ENCODE results near the gene ERBB4. TPM values are rescaled to one million over a fixed set of nuclear protein-coding genes. Genes with fewer than 3 reads are reported as not detected.

ERBB4 gene
- total RNA-seq, 6 donors from 2014 or later, result 3.3 to 24.2 (median 11.7) TPM

GRCh38 chr2:212327171-212327809 is 211.3 kb downstream of the ERBB4 start:
- WGBS, 2 donors, result 61 to 68% methylated on average over 4 of the region's 4 CpGs
- Histone ChIP-seq H3K27me3 (no peaks in the 10 kb centered on the region), H3K27ac (no peak overlapping the region), H3K36me3 (no peaks in the 10 kb centered on the region), H3K4me3 (no peak overlapping the region), H3K4me1 (no peaks in the 10 kb centered on the region), H3K9me3 (no peaks in the 10 kb centered on the region)
- DNase-seq, result no peak
- TF ChIP-seq POLR2A (IDR thresholded peaks at IDR 0.05) (no peak), EP300 (IDR thresholded peaks at IDR 0.05) (no peak), POLR2AphosphoS5 (IDR thresholded peaks at IDR 0.05) (no peak)
- TF ChIP-seq, protein P1, sequence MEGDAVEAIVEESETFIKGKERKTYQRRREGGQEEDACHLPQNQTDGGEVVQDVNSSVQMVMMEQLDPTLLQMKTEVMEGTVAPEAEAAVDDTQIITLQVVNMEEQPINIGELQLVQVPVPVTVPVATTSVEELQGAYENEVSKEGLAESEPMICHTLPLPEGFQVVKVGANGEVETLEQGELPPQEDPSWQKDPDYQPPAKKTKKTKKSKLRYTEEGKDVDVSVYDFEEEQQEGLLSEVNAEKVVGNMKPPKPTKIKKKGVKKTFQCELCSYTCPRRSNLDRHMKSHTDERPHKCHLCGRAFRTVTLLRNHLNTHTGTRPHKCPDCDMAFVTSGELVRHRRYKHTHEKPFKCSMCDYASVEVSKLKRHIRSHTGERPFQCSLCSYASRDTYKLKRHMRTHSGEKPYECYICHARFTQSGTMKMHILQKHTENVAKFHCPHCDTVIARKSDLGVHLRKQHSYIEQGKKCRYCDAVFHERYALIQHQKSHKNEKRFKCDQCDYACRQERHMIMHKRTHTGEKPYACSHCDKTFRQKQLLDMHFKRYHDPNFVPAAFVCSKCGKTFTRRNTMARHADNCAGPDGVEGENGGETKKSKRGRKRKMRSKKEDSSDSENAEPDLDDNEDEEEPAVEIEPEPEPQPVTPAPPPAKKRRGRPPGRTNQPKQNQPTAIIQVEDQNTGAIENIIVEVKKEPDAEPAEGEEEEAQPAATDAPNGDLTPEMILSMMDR (IDR thresholded peaks at IDR 0.05), result no peak
- ATAC-seq (ENCODE audit: low FRiP score in 2 of 2), result no peak

- Histone ChIP-seq H3K27me3 (no peaks in the 10 kb centered on the region), H3K4me3 (no peak overlapping the region), H3K9me3 (no peaks in the 10 kb centered on the region), H3K4me1 (no peaks in the 10 kb centered on the region), H3K36me3 (no peaks in the 10 kb centered on the region), H3K27ac (no peak overlapping the region)
- WGBS, 2 donors, result 86% methylated on average over 2 of the region's 2 CpGs
- TF ChIP-seq POLR2A (IDR thresholded peaks at IDR 0.05), result no peak
- DNase-seq, result no peak
- no peak for ATAC-seq (ENCODE audit: low FRiP score in 2 of 2)
Observed at GRCh38 chr2:212318636-212319035, 220.0 kb downstream of the ERBB4 start.

DNA sequence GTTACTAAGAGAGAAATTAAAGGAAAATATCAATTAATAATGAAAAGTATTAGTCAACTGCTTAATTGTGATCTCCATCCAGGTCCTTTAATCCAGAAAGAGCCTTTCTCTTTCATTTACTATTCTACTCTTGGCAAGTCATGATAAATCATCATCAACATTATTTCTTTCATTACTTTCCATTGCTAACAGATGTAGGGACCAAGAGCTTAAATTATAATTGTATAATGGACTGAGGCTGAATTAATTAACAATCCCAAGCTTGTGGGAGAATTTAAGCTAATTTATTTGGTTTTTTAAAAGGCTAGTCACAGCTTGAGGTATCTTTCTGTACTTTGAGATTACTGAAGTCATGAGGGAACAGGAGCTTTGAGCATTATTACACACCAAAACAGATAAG is 223.9 kb downstream of the ERBB4 start:
- no peak overlapping the region for H3K27ac ChIP-seq
- no peaks in the 10 kb centered on the region for H3K9me3 ChIP-seq
- no peak for ATAC-seq (ENCODE audit: low FRiP score in 2 of 2)
- DNase-seq, result no peak
- H3K4me3 ChIP-seq, result no peak overlapping the region
- H3K36me3 ChIP-seq, result no peaks in the 10 kb centered on the region
- no peaks in the 10 kb centered on the region for H3K27me3 ChIP-seq
- H3K4me1 ChIP-seq, result no peaks in the 10 kb centered on the region
- TF ChIP-seq, protein P1 (IDR thresholded peaks at IDR 0.05), result no peak
- TF ChIP-seq POLR2AphosphoS5 (IDR thresholded peaks at IDR 0.05) (no peak), EP300 (IDR thresholded peaks at IDR 0.05) (no peak), POLR2A (IDR thresholded peaks at IDR 0.05) (no peak)

DNA sequence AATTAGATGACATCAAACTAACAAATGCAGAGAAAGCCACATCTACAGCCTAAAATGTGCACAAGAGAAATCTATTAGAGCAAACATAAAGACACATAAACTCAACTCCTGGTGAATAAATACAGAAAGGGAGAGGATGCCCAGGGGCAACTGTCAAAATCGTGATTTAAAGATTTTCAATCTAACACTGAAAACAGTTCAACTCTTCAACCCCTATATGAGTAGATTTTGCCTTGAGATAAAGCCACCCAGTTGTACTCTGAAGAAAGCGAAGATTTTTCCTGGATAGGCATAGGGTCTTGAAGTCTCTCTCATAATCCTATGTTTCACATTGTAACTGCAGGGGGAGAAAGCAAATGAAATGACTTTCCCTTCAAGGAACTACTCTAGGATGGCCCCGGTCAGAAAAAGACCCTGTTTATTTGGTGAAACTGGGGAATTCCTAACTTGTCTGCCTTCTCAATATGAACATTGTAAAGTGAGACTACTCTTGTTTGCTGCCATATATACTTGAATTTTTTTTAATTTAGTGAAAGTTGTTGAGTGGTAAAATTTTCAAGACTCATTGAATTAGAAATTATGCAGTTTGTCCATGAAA is 226.7 kb downstream of the ERBB4 start:
- no peak for DNase-seq

GRCh38 chr2:212299943-212300342 is 238.7 kb downstream of the ERBB4 start:
- Histone ChIP-seq H3K4me3 (no peak overlapping the region), H3K36me3 (no peaks in the 10 kb centered on the region), H3K27me3 (no peaks in the 10 kb centered on the region), H3K9me3 (no peaks in the 10 kb centered on the region), H3K27ac (no peak overlapping the region), H3K4me1 (no peaks in the 10 kb centered on the region)
- ATAC-seq (ENCODE audit: low FRiP score in 2 of 2) (no peak), DNase-seq (no peak)
- 68 to 91% methylated on average over 2 of the region's 2 CpGs for WGBS, 2 donors
- TF ChIP-seq POLR2AphosphoS5 (IDR thresholded peaks at IDR 0.05) (no peak), EP300 (IDR thresholded peaks at IDR 0.05) (no peak), POLR2A (IDR thresholded peaks at IDR 0.05) (no peak)
- TF ChIP-seq, protein P1 (IDR thresholded peaks at IDR 0.05), result no peak

More for the DNA sequence above, 226.7 kb downstream of the ERBB4 start:
- Histone ChIP-seq H3K27ac (no peak overlapping the region), H3K9me3 (no peaks in the 10 kb centered on the region), H3K27me3 (no peaks in the 10 kb centered on the region), H3K4me1 (no peaks in the 10 kb centered on the region), H3K36me3 (no peaks in the 10 kb centered on the region), H3K4me3 (no peak overlapping the region)
- 83 to 85% methylated on average over 3 of the region's 3 CpGs for WGBS, 2 donors
- no peak for ATAC-seq (ENCODE audit: low FRiP score in 2 of 2)
- TF ChIP-seq, protein P1 (IDR thresholded peaks at IDR 0.05), result no peak
- no peak for TF ChIP-seq POLR2A (IDR thresholded peaks at IDR 0.05)
- TF ChIP-seq POLR2AphosphoS5 (IDR thresholded peaks at IDR 0.05), result no peak
- no peak for TF ChIP-seq EP300 (IDR thresholded peaks at IDR 0.05)
